Measurements from ENCODE around the gene TRHDE.
"Not testable (repeated sequence)": the region's sequence is repeated elsewhere in the genome, so short reads cannot be mapped to it uniquely, and the experiment has no call there.

TRHDE gene

GRCh38 chr12:72453550-72453949 is 181.4 kb downstream of the TRHDE start:
- DNase-seq = no peak

- DNase-seq = no peak
Measured at GRCh38 chr12:72464471-72464870, 192.3 kb downstream of the TRHDE start.

DNA sequence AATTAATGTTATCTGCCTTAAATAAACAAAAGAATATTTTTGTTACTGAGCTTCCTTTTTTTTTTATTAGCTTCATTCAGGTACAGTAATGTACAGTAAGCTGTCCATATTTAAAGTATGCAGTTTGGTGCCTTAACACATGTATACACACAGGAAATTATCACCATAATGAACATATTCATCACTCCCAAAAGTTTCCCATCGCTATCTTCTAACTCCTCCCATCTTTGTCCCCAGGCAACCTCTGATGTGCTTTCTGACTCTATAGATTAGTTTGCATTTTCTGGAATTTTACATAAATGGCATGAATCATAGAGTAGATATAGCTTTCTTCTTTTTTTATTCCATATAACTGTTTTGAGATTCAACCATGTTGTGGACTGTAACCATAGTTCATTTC is 193.0 kb downstream of the TRHDE start:
- no peak for DNase-seq

- DNase-seq = no peak
Measured at GRCh38 chr12:72465940-72466630, 193.9 kb downstream of the TRHDE start.

- no peak for DNase-seq
Measured at GRCh38 chr12:72467985-72468384, 195.8 kb downstream of the TRHDE start.

DNA sequence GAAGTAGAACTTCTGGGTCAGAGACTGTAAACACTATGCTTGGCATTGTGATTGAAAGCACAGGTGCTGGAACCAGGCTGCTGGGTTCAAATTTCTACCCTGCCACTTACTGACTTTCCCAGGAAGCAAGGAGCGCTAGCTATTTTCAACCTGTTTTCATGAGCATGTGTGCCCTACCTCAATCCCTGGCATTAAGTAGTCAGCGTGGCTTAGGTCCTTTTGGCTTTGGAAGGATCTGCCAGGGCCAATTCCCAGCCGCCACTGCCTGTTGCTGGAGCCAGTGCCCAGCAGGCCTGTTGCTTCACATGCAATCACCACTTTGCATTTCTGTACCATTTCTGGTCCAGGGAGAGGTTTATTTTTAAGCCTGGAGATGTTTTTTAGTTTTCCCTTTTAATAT is 196.3 kb downstream of the TRHDE start:
- no peak for DNase-seq

- DNase-seq = no peak
Measured at GRCh38 chr12:72471806-72472205, 199.6 kb downstream of the TRHDE start.

GRCh38 chr12:72472350-72472749 is 200.2 kb downstream of the TRHDE start:
- no peak for DNase-seq

GRCh38 chr12:72476301-72476700 is 204.1 kb downstream of the TRHDE start:
- DNase-seq = no peak

DNA sequence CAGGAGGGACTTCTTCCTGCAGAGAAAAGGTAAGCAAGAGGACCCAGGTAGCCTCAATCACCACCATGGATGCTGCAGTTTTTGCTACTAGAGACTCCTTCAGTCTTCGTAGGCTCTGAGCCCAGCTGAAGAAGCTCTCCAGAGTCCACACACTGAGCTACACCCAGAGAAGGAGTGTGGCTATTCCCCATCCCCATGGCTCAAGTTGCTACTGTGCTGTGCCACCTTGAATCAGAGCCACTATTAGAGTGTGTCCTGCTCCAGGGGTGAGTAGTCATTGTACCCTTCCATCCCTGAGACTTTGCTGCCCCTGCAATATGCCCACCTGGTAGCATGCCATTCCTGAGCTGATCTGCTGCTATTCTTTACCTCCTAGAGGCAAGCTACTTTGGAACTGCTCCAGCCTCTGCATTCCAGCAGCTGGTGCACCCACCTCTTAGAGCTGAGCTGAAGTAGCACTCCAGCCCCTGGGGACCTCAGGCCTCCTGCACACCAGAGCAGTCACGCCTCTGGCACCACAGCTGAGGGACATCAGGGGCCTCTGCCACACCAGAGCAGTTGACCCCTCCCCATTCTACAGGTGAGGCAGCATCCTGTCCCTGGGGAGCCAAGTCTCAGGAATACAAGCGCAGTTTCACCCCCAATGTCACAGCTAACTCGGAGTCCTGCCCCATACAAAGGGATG is 213.0 kb downstream of the TRHDE start:
- DNase-seq = no peak

DNA sequence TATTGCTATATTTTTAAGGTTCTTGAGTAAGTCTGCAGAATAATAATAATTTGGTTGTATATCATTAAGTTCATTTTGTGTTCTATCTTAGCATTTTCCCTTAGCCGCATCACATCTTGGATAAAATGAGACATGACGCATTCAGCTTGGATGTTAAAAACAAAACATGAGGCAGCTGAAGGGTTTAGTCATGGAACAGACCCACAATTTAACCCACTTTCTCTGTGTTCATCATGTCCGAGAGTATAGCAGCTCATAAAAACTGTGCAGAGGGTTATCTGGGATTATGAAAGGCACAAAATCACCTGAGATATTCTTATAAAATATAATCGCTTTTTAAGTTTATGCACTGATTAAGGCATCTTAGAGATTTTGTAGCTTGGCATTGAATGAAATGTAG is 219.3 kb downstream of the TRHDE start:
- no peak for DNase-seq

GRCh38 chr12:72493407-72493806 is 221.2 kb downstream of the TRHDE start:
- DNase-seq = no peak

GRCh38 chr12:72498354-72498753 is 226.2 kb downstream of the TRHDE start:
- no peak for DNase-seq

DNA sequence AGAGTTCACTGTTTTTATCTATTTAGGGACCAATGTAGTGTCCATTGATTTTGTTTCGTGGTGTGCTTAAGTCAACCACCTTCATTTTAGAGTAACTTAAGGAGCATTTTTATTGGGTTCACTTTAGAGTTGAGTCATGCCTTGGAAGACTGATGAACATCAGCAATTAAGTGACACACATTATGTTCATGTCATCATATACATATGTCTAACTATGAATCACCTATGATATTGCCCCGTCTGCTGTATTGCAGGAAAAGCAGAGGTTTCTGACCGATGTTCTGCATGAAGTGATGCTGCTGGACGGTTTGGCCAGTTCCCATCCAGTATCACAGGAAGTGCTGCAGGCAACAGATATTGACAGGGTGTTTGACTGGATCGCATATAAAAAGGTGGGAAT is 227.1 kb downstream of the TRHDE start:
- no peak for DNase-seq

GRCh38 chr12:72502546-72502945 is 230.4 kb downstream of the TRHDE start:
- no peak for DNase-seq

GRCh38 chr12:72505227-72505626 is 233.1 kb downstream of the TRHDE start:
- no peak for DNase-seq

GRCh38 chr12:72509891-72510290 is 237.7 kb downstream of the TRHDE start:
- no peak for DNase-seq

- no peak for DNase-seq
Measured at GRCh38 chr12:72510772-72511171, 238.6 kb downstream of the TRHDE start.

GRCh38 chr12:72511498-72511897 is 239.3 kb downstream of the TRHDE start:
- DNase-seq = peak; percentile 74

DNA sequence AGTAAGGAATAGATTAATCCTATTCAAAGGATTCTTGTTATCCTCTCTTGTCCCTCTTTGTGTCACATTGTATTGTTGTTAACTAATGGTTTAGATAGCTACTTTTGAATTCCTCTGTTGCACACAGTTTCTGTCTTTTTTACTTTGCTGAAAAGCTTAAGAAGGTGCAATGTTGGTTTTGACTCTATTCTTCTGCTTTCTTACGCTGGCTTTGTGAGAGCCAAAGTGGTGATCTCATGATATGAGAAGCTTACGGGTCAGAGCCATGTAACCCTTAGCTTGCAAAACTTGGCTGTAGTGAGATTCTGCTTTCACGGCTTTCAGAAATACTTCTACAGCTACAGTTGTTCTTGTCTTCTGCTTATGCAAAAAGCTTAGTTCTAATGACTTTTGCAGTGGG is 239.7 kb downstream of the TRHDE start:
- peak; percentile 74 for DNase-seq

DNA sequence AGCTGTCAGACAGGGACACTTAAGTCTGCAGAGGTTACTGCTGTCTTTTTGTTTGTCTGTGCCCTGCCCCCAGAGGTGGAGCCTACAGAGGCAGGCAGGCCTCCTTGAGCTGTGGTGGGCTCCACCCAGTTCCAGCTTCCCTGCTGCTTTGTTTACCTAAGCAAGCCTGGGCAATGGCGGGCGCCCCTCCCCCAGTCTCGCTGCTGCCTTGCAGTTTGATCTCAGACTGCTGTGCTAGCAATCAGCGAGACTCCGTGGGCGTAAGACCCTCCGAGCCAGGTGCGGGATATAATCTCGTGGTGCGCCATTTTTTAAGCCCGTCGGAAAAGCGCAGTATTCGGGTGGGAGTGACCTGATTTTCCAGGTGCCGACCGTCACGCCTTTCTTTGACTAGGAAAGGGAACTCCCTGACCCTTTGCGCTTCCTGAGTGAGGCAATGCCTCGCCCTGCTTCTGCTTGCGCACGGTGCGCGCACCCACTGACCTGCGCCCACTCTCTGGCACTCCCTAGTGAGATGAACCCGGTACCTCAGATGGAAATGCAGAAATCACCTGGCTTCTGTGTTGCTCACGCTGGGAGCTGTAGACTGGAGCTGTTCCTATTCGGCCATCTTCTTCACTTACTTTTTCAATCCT is 248.0 kb downstream of the TRHDE start:
- DNase-seq = not testable (repeated sequence)

GRCh38 chr12:72521326-72521725 is 249.2 kb downstream of the TRHDE start:
- no peak for DNase-seq

- DNase-seq = no peak
Measured at GRCh38 chr12:72522411-72522810, 250.2 kb downstream of the TRHDE start.

DNA sequence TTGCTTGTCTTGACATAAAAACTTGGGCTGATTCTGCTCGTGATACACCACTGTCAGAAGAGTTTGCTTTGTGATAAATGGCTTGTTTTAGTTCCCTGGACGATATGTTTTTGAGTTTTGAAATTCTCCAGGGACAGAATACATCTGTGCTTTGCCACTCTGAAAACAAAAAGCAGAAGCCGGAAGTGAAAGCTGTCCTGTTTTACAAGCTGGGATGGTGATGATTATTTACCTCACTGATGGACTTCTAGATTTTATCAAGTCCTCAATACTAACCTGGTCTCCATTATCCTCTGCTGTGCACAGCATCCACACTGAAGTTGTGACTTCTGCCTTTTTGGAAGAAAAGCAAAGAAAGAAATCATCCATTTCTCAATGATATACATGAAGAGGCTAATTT is 251.6 kb downstream of the TRHDE start:
- no peak for DNase-seq
